ENCODE results near the gene BCL11B. TPM values are rescaled to one million over a fixed set of nuclear protein-coding genes. Genes with fewer than 3 reads are reported as not detected.

The BCL11B gene
- total and polyA plus RNA-seq, 10 of the 15 experiments (the other 5 are each of a cell fraction or from before 2014, with no cell fraction given), result 0.38 to 5.5 (median 1.3) TPM

DNA sequence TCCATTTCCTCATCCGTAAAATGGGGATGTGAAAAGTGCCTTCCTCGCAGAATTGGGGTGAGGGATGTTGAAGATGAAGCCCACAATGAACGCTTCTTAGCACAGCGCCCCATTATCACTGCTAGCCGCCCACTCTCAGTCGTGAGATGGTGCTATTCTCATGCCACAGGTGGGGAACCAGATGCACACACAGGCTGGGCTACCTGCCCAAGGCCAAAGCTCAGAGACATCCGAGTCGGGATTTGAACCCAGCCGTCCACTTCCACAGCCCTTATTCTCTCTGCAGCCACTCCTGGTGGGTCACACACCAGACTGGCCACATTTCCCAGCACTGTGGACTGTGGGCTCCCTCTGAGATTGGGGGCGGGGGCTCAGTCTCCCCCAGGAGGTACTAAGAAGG lies 55.8 kb downstream of the BCL11B start:
- Histone ChIP-seq H3K4me1 (ENCODE audit: control insufficient read depth, insufficient read depth, low read length) (no peaks in the 10 kb centered on the region), H3K79me2 (ENCODE audit: control insufficient read depth, insufficient read depth, low read length) (no peaks in the 10 kb centered on the region), H4K20me1 (ENCODE audit: control insufficient read depth, insufficient read depth) (no peaks in the 10 kb centered on the region), H3K36me3 (ENCODE audit: control insufficient read depth in 2 of 2, insufficient read depth in 2 of 2, low read length in 1 of 2) (no peaks in the 10 kb centered on the region), H3K9me3 (replicated peaks; ENCODE audit: control insufficient read depth, insufficient read depth, low read length) (no peaks in the 10 kb centered on the region), H3K9ac (ENCODE audit: control insufficient read depth, insufficient read depth, low read length) (no peak overlapping the region), H3K4me2 (ENCODE audit: control insufficient read depth, insufficient read depth) (no peak overlapping the region), H3K27me3 (replicated peaks in 1 of 2; ENCODE audit: control insufficient read depth in 2 of 2, insufficient read depth in 2 of 2, low read length in 1 of 2) (no peaks in the 10 kb centered on the region), H3K4me3 (no peak overlapping the region), H3K27ac (ENCODE audit: control insufficient read depth, insufficient read depth) (no peak overlapping the region), H2AFZ (ENCODE audit: control insufficient read depth, low read depth, low read length) (no peak overlapping the region)
- ATAC-seq (no peak), FAIRE-seq (no peak), DNase-seq (ENCODE audit: low read depth, low spot score) (no peak)
- CTCF ChIA-PET, result no interaction called here
- SMC1A ChIA-PET (ENCODE audit: uncharacterized antibody, unreplicated experiment), result no interaction called here
- intact Hi-C loops (cut with micrococcal nuclease; ENCODE audit: unreplicated experiment) (no loop called here), in situ Hi-C loops (cut with MboI) (no loop called here)
- no TSS peak for BruUV-seq (replicated peaks)
- 61% methylated on average over 10 of the region's 10 CpGs for WGBS (ENCODE audit: insufficient coverage, insufficient replicate concordance, low lambda C conversion rate, missing lambda C conversion rate)
- no peak for TF ChIP-seq EP300 (IDR thresholded peaks at IDR 0.05; ENCODE audit: borderline replicate concordance in 1 of 2, control insufficient read depth in 1 of 2, low read depth in 2 of 2, low read length in 2 of 2)
- TF ChIP-seq MEF2A (IDR thresholded peaks at IDR 0.05; ENCODE audit: insufficient read depth, low read depth, low read length), result no peak
- TF ChIP-seq SIX5 (IDR thresholded peaks at IDR 0.05; ENCODE audit: low read depth, low read length, severe bottlenecking), result no peak
- TF ChIP-seq HDGF (IDR thresholded peaks at IDR 0.05), result no peak
- TF ChIP-seq, protein P1, sequence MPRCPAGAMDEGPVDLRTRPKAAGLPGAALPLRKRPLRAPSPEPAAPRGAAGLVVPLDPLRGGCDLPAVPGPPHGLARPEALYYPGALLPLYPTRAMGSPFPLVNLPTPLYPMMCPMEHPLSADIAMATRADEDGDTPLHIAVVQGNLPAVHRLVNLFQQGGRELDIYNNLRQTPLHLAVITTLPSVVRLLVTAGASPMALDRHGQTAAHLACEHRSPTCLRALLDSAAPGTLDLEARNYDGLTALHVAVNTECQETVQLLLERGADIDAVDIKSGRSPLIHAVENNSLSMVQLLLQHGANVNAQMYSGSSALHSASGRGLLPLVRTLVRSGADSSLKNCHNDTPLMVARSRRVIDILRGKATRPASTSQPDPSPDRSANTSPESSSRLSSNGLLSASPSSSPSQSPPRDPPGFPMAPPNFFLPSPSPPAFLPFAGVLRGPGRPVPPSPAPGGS (IDR thresholded peaks at IDR 0.05; ENCODE audit: borderline replicate concordance, insufficient read depth, low read depth, low read length, poor library complexity, severe bottlenecking), result no peak
- POLR2A ChIA-PET, result no interaction called here
- RAD21 ChIA-PET (ENCODE audit: unreplicated experiment), result no interaction called here

DNA sequence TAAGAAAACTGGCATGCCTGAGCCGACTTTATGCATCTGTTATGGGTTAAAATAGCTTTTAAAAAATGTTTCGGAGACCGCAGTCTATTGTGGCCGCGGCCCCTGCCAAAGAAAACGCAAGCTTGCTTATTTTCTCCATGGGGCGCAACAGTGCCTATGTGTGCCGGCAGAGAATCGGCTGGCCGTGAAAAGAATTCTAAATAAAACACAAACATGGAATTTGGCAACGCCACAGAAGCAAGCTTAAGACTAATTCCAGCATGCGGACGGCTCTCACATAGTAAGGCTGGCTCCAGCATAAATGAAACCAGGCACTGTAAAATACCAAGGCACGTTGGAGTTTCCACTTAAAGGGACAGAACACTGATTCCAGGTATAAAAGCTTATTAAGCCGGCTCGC lies 56.7 kb downstream of the BCL11B start:
- intact Hi-C loops (cut with micrococcal nuclease; ENCODE audit: unreplicated experiment), result no loop called here

More for the DNA sequence above, 56.7 kb downstream of the BCL11B start:
- BruUV-seq (replicated peaks), result no TSS peak
- CTCF ChIA-PET, result interaction anchor here (0.8 kb wide), 1 partner anchor 11 kb away, joined by 3 read pairs; no protein-coding TSS in a partner anchor
- Histone ChIP-seq H3K9ac (ENCODE audit: control insufficient read depth, insufficient read depth, low read length) (no peak overlapping the region), H3K4me1 (ENCODE audit: control insufficient read depth, insufficient read depth, low read length) (no peaks in the 10 kb centered on the region), H2AFZ (ENCODE audit: control insufficient read depth, low read depth, low read length) (no peak overlapping the region), H3K27me3 (replicated peaks in 1 of 2; ENCODE audit: control insufficient read depth in 2 of 2, insufficient read depth in 2 of 2, low read length in 1 of 2) (no peaks in the 10 kb centered on the region), H3K36me3 (ENCODE audit: control insufficient read depth in 2 of 2, insufficient read depth in 2 of 2, low read length in 1 of 2) (no peaks in the 10 kb centered on the region), H3K9me3 (replicated peaks; ENCODE audit: control insufficient read depth, insufficient read depth, low read length) (no peaks in the 10 kb centered on the region), H3K79me2 (ENCODE audit: control insufficient read depth, insufficient read depth, low read length) (no peaks in the 10 kb centered on the region), H3K27ac (ENCODE audit: control insufficient read depth, insufficient read depth) (no peak overlapping the region), H3K4me2 (ENCODE audit: control insufficient read depth, insufficient read depth) (no peak overlapping the region), H4K20me1 (ENCODE audit: control insufficient read depth, insufficient read depth) (no peaks in the 10 kb centered on the region), H3K4me3 (no peak overlapping the region)
- DNase-seq (ENCODE audit: low read depth, low spot score) (no peak), FAIRE-seq (no peak), ATAC-seq (no peak)
- POLR2A ChIA-PET, result no interaction called here
- SMC1A ChIA-PET (ENCODE audit: uncharacterized antibody, unreplicated experiment), result interaction anchor here (1.1 kb wide), 1 partner anchor 1074 kb away, joined by 3 read pairs; no protein-coding TSS in a partner anchor
- TF ChIP-seq MEF2B (IDR thresholded peaks at IDR 0.05; ENCODE audit: partially characterized antibody, poor library complexity, severe bottlenecking) (no peak), FOXM1 (IDR thresholded peaks at IDR 0.05; ENCODE audit: low read depth, low read length) (no peak), SREBF1 (IDR thresholded peaks at IDR 0.05; ENCODE audit: low read length) (no peak), MTA2 (IDR thresholded peaks at IDR 0.05; ENCODE audit: low read depth) (no peak)
- TF ChIP-seq, protein P2, sequence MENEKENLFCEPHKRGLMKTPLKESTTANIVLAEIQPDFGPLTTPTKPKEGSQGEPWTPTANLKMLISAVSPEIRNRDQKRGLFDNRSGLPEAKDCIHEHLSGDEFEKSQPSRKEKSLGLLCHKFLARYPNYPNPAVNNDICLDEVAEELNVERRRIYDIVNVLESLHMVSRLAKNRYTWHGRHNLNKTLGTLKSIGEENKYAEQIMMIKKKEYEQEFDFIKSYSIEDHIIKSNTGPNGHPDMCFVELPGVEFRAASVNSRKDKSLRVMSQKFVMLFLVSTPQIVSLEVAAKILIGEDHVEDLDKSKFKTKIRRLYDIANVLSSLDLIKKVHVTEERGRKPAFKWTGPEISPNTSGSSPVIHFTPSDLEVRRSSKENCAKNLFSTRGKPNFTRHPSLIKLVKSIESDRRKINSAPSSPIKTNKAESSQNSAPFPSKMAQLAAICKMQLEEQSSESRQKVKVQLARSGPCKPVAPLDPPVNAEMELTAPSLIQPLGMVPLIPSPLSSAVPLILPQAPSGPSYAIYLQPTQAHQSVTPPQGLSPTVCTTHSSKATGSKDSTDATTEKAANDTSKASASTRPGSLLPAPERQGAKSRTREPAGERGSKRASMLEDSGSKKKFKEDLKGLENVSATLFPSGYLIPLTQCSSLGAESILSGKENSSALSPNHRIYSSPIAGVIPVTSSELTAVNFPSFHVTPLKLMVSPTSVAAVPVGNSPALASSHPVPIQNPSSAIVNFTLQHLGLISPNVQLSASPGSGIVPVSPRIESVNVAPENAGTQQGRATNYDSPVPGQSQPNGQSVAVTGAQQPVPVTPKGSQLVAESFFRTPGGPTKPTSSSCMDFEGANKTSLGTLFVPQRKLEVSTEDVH (IDR thresholded peaks at IDR 0.05; ENCODE audit: low read depth, partially characterized antibody), result no peak
- in situ Hi-C loops (cut with MboI), result no loop called here
- RAD21 ChIA-PET (ENCODE audit: unreplicated experiment), result no interaction called here
- WGBS (ENCODE audit: insufficient coverage, insufficient replicate concordance, low lambda C conversion rate, missing lambda C conversion rate), result 70% methylated on average over 16 of the region's 16 CpGs
